ENCODE measurements around the gene AGBL3.

GRCh38 chr7:135100856-135101255, 114.5 kb downstream of the AGBL3 start:
- no peak for TF ChIP-seq CTCF (IDR thresholded peaks at IDR 0.05)
- TF ChIP-seq POLR2AphosphoS5 (IDR thresholded peaks at IDR 0.05): no peak
- TF ChIP-seq POLR2A (IDR thresholded peaks at IDR 0.05): no peak
- no peak for TF ChIP-seq EP300 (IDR thresholded peaks at IDR 0.05; ENCODE audit: low read depth)

Data from transverse colon (tissue), 4 donors.